HG03342 (cell line): ENCODE results near the gene GTF3C2.
"Not testable (repeated sequence)": the region's sequence is repeated elsewhere in the genome, so short reads cannot be mapped to it uniquely, and the experiment has no call there.

ENCODE experiments used
- ATAC-seq: cut with Tn5 transposase; IDR thresholded peaks from one replicate; pipeline ENCODE4 v1.9.1; 2021; ENCODE audit warnings: mild to moderate bottlenecking, moderate library complexity; ENCODE audit not compliant: unreplicated experiment

Gene GTF3C2

DNA sequence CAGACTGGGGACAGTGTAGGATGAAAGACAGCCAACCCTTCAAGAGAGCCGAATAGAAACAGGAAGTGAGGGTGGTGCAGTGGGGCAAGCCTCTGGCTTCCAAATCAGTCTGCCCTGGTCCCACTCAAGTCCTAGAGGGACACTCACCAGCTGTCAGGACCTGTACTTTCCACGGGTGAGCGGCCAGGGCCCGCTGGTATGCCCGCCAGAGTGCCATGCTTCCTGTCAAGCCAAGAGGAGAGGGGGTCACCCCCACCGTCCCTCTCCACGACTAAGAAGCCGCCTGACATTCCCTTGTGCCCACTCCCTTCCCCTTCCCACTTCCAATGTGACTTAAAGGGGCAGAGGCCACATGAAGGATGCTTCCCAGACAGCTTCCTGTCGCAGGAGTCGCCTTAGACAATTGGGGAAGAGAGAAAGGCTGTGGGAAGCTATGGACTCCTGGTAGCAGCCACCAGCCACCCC is 34.2 kb downstream of the GTF3C2 start:
- ATAC-seq = no peak

DNA sequence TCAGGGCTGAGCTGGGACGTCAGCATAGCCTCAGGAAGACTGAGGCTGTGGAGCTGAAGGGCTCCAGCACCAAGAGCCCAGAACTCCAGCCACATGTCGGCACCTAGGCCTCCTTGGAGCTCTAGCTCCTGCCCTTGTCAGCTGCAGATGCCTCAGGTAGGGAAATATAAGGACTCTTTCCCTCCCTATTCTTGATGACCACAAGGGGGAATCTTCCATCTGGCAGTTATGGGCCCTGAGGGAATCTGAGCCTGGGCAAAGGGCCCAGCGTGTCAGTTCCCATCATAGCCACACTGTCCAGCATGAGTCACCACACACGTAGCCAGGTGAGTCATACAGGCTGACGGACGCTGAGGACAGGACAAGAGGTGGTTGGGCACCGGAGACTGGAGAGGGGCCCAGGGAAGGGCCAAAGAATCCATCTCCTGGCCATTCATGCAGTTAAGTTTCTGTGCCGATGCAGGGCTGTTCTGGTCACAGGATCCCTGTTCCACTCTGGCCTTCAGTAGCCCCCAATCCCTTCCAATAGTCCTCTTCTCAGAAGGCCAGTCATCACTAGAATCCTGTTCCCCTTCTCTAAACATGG is 35.5 kb downstream of the GTF3C2 start:
- no peak for ATAC-seq

DNA sequence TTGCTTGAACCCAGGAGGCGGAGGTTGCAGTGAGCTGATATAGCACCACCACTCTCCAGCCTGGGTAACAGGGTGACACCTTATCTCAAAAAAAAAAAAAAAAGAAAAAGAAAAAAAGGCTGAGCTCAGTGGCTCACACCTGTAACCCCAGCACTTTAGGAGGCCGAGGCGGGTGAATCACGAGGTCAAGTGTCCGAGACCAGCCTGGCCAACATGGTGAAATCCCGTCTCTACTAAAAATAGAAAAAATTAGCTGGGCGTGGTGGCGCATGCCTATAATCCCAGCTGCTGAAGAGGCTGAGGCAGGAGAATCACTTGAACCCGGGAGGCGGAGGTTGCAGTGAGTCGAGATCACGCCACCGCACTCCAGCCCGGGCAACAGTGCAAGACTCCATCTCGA is 36.7 kb downstream of the GTF3C2 start:
- ATAC-seq = not testable (repeated sequence)

DNA sequence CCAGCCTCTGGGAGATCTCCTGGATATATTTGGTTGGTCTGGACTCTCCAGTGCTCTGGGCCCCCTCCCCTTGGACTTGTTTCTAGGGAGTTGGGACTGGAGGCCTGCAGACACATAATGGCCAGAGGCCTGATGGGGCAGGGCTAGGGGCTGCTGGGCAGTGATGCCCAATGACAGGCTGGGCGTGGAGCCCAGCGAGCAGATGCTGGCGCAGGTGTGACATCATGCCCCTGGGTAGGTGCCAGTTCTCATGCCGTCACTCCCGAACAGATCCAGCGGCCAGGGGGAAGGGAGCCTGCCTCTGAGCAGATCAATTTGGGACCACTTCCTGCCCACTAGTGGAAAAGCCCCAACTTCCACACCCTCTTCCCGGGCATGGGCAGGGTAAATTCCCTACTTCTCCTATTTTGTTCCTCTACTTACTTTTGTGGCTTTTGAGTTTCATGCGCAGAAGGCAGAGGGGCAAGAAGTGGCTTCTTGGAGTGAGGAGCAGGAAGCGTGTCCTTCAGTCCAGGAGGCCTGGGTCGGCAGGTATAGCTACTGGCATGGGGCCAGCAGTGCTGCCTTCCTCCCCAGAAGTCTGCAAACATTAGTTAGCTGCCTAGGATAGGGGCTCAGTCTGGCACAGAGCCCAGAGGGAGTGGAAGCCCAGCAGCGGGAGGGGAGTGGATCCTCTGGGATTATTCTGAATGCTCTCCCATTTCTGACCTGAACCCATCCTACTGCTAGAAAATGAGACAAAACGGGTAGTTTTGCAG is 39.7 kb downstream of the GTF3C2 start:
- ATAC-seq = no peak

DNA sequence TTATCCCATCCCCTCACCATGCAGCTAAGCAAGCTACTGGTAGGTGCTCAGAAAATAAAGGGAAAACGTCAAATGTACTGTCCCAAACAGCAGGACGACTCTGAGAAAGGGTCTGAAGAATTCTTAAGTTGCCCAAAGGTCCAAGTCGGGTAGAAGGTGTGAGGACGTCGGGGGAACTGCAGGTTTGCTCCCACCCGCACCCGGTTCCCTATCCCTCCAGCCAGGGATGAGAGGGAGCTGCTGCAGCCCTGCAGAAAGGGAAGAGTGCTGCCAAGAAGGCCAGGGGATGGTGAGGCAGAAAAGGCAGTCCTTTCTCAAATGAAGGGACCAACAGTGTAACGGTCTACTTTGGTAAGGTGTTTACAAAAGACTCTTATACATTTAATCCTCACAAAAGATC is 41.4 kb downstream of the GTF3C2 start:
- no peak for ATAC-seq

GRCh38 chr2:27314709-27315108 is 41.9 kb downstream of the GTF3C2 start:
- ATAC-seq = no peak

DNA sequence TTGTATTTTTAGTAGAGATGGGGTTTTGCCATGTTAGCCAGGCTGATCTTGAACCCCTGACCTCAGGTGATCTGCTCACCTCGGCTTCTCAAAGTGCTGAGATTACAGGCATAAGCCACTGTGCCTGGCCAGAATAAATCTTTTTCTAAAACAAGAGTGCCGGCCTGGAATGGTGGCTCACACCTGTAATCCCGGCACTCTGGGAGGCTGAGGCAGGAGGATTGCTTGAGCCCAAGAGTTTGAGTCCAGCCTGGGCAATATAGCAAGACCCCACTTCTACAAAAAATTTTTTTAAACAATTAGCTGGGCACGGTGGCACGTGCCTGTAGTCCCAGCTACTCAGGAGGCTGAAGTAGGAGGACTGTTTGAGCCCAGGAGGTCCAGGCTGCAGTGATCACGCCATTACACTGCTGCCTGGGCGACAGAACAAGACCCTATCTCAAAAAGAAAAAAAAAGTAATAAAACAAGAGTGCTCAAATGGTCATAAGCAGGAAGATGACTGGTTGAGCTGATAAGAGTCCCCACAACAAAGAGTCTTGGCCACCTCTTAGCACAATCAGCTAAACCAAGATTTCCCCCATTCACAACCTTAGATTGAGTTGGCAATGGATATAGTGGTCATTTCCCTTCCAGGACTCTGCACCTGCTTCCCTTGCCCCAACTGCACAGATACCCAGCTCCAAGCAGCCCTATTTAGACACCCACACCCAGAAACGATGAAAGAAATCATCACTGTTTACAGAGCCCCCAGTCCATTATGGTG is 42.5 kb downstream of the GTF3C2 start:
- no peak for ATAC-seq

GRCh38 chr2:27312152-27312551 is 44.4 kb downstream of the GTF3C2 start:
- no peak for ATAC-seq

GRCh38 chr2:27309651-27310050 is 46.9 kb downstream of the GTF3C2 start:
- ATAC-seq = no peak

DNA sequence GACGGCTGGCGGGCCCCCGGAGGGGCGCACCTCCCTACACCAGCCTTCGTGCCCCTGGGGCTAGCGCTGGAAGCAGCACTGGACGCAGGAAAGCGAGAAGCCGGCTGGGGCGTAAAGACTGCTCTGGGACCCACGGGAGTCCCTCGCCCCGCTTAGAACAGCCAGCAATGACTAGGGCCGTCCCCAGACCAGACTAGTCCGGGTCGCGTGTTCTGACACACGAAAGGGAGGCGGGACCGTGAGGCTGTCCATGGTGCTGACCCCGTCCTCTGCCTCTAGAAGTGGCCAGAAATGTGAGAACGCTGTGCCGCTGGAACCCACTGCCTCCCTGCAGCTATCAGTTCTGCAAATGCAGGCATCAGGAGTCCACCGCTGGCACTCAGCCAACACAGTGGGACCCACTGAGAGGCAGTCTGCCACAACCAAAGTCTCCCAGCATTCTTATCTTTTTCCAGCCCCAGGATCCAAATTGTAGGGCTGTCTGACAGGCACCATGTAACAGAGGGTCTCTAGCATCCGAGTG is 48.1 kb downstream of the GTF3C2 start, which contains the start of gene UCN:
TSS of gene UCN (minus strand) at position 87 of the 523 bp plus-strand sequence. CDS start 550 bp downstream, outside the sequence.
- no peak for ATAC-seq

GRCh38 chr2:27307545-27308358 is 48.8 kb downstream of the GTF3C2 start:
- ATAC-seq = no peak

GRCh38 chr2:27307287-27307544 is 49.3 kb downstream of the GTF3C2 start:
- ATAC-seq = no peak

- no peak for ATAC-seq
Observed at GRCh38 chr2:27306573-27307286, 49.8 kb downstream of the GTF3C2 start.

GRCh38 chr2:27306136-27306535 is 50.4 kb downstream of the GTF3C2 start:
- no peak for ATAC-seq

GRCh38 chr2:27305516-27305915 is 51.0 kb downstream of the GTF3C2 start:
- ATAC-seq = no peak

DNA sequence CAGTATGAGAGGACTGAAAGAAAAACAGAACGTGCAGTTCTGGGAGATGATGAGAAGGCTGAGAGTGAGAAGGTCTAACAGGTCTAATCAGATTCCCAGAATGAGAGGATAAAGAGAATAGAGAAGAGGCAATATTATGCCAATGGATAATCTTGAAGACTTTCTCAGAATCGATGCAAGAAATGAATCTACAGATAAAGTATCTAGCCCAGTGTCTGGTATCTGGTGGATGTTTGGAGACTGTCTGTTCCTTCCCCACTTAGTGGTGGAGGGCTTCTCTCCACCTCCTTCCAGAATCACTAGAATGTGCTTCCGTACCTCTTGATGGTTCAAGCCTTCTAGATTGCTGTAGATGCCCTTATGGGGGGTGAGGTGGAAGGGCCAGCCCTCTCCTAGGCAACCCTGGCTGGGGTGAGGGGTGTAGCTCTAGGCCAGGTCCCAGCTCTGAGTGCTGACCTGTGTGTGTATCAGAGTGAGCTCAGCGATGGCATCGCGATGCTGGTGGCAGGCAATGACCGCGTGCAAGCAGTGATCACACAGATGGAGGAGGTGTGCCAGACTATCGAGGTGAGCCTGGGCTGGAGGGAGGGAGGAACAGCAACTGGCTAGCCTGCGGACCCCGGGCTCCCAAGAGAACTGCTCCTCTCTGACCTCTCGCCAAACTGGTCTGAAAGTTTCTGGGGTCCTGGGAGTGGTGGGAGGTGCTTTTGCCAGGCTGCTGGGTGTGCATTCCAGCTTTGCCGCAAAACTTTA is 51.9 kb downstream of the GTF3C2 start:
- ATAC-seq = no peak

DNA sequence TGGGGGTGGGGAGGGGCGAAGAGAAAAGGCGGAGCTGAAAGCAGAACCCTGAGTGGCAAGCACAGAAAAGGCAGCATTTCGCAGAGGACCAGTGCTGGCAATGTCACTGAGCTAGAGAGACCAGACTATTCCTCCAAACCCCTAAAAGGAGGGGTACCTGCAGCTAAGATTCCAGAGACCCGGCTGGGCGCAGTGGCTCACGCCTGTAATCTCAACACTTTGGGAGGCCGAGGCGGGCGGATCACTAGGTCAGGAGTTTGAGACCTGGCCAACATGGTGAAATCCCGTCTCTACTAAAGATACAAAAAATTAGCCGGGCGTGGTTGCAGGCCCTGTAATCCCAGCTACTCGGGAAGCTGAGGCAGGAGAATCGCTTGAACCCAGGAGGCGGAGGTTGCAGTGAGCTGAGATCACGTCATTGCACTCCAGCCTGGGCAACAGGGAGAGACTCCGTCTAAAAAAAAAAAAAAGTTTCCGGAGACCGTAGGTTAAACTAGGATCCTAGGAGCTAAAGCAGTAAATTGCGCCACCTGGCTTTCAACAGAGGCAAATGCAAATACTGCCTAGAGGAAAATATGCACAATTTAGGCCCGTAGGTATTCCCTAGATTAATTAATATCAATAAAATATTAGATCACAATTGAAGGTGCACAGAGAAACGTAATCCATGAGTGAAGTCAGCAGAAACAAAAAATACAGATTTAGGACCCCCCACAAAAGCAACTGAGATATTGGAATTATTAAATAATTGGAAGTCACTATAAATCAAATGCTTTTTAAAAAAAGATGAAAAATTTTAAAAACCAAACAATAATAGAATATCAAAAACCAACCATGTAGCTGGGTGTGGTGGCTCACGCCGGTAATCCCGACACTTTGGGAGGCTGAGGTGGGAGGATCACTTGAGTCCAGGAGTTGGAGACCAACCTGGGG is 53.2 kb downstream of the GTF3C2 start:
- ATAC-seq = no peak

DNA sequence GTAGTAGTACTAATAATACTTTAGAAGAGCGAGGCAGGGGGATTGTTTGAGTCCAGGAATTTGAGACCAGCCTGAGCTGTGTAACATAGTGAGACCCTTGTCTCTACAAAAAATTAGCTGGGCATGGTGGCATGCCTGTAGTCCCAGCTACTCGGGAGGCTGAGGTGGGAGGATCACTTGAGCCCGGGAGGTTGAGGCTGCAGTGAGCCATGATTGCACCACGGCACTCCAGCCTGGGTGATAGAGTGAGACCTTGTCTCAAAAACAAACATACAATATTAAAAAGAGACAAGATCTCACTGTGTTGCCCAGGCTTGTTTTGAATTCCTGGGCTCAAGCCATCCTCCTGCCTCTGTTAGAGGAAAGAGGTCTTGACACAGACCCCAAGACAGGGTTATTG is 56.0 kb downstream of the GTF3C2 start:
- not testable (repeated sequence) for ATAC-seq
